Hepatocyte (in vitro differentiated cells): ENCODE measurements around the gene RUFY3.

Source experiments
- EZH2phosphoT487 ChIP-seq: fragments of 200-600 bp; sonication (generic); IDR thresholded peaks from one replicate; pipeline ENCODE4 v1.6.1; 2018; ENCODE audit warnings: antibody characterized with exemption, mild to moderate bottlenecking, low read depth, moderate library complexity; ENCODE audit not compliant: unreplicated experiment, severe bottlenecking
- TF ChIP-seq, protein P1 (sequence below): fragments of 200-600 bp; sonication (generic); IDR thresholded peaks from 2 replicates; pipeline ENCODE4 v1.5.1; 2016; ENCODE audit warnings: antibody characterized with exemption, mild to moderate bottlenecking; ENCODE audit not compliant: poor library complexity

GRCh38 chr4:70849291-70849690 is 127.5 kb downstream of the RUFY3 start:
- TF ChIP-seq EZH2phosphoT487, result no peak
- TF ChIP-seq, protein P1, sequence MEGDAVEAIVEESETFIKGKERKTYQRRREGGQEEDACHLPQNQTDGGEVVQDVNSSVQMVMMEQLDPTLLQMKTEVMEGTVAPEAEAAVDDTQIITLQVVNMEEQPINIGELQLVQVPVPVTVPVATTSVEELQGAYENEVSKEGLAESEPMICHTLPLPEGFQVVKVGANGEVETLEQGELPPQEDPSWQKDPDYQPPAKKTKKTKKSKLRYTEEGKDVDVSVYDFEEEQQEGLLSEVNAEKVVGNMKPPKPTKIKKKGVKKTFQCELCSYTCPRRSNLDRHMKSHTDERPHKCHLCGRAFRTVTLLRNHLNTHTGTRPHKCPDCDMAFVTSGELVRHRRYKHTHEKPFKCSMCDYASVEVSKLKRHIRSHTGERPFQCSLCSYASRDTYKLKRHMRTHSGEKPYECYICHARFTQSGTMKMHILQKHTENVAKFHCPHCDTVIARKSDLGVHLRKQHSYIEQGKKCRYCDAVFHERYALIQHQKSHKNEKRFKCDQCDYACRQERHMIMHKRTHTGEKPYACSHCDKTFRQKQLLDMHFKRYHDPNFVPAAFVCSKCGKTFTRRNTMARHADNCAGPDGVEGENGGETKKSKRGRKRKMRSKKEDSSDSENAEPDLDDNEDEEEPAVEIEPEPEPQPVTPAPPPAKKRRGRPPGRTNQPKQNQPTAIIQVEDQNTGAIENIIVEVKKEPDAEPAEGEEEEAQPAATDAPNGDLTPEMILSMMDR, result no peak
